GM23248 (cell line): ENCODE data around the gene NMS.

Experiments used
- EZH2 ChIP-seq: fragments of 200-600 bp; sonication (generic); IDR thresholded peaks from 2 replicates; pipeline ENCODE4 v1.6.1; 2018; ENCODE audit warnings: antibody characterized with exemption, mild to moderate bottlenecking; ENCODE audit not compliant: insufficient read depth, poor library complexity, severe bottlenecking
- EZH2phosphoT487 ChIP-seq: fragments of 200-600 bp; sonication (generic); IDR thresholded peaks from 2 replicates; pipeline ENCODE4 v1.6.1; 2018; ENCODE audit warnings: antibody characterized with exemption, moderate library complexity, mild to moderate bottlenecking, low read depth; ENCODE audit not compliant: insufficient read depth

GRCh38 chr2:100426384-100426720, 43.9 kb upstream of the NMS start:
- no peak for TF ChIP-seq EZH2
- TF ChIP-seq EZH2phosphoT487, result no peak
